Uterus (tissue), 4 donors: ENCODE measurements around the gene SMCO3. TPM values are rescaled to one million over a fixed set of nuclear protein-coding genes. Genes with fewer than 3 reads are reported as not detected.
"Not testable (repeated sequence)": the region's sequence is repeated elsewhere in the genome, so short reads cannot be mapped to it uniquely, and the experiment has no call there.

ENCODE experiments used
- DNase-seq, 2 donors: peaks; one replicate each; pipeline ENCODE4 v3.0.0-alpha.2; 2019 to 2020
- H3K27ac ChIP-seq, 2 donors: fragments of 200-600 bp; sonication (generic); 1 replicate in 1 of 2; 2 replicates in 1 of 2; pipeline ENCODE4 v1.5.1; 2016 to 2018
- H3K27me3 ChIP-seq, 2 donors: fragments of 200-600 bp; sonication (generic); one replicate each; pipeline ENCODE4 v1.5.1; 2018 to 2019; ENCODE audit warnings: control low read depth in 1 of 2
- H3K36me3 ChIP-seq, 2 donors: fragments of 200-600 bp; sonication (generic); one replicate each; pipeline ENCODE4 v1.5.1; 2019; ENCODE audit warnings: control low read depth in 1 of 2
- H3K4me1 ChIP-seq, 2 donors: fragments of 200-600 bp; sonication (generic); one replicate each; pipeline ENCODE4 v1.5.1; 2018 to 2019; ENCODE audit warnings: control low read depth in 1 of 2
- H3K4me3 ChIP-seq, 2 donors: fragments of 200-600 bp; sonication (generic); 1 replicate in 1 of 2; 2 replicates in 1 of 2; pipeline ENCODE4 v1.5.1; 2018 to 2019; ENCODE audit warnings: mild to moderate bottlenecking in 1 of 2
- H3K9me3 ChIP-seq, 2 donors: fragments of 200-600 bp; sonication (generic); one replicate each; pipeline ENCODE4 v1.5.1; 2019; ENCODE audit warnings: control low read depth in 1 of 2
- POLR2A ChIP-seq, 2 donors: fragments of 450-650 bp; IDR thresholded peaks; one replicate each; pipeline ENCODE4 v1.6.1; 2016; ENCODE audit warnings: antibody characterized with exemption in 2 of 2, mild to moderate bottlenecking in 1 of 2, moderate library complexity in 1 of 2
- intact Hi-C: fragments of 100-400 bp; cut with DNase I; formaldehyde crosslinking; loops from one replicate; pipeline ENCODE4 v1.15.1; 2023; ENCODE audit warnings: low total_unique reads
- total RNA-seq, 4 donors: library from RNA; depleted of rRNA in 3 of 4; stranded (reverse); fragments of >200 nt in 3 of 4; gene quantifications; one replicate each; pipeline versions ENCODE4 v1.1.0 to v1.2.4, GENCODE V29; 2014 to 2023
- TF ChIP-seq, protein P1 (sequence below), 4 experiments: fragments of 200-600 bp in 2 of 4; fragments of 450-650 bp in 2 of 4; sonication (generic) in 2 of 4; IDR thresholded peaks; one replicate each; pipeline ENCODE4 v1.5.1; 2016 to 2019; ENCODE audit warnings: antibody characterized with exemption in 4 of 4, mild to moderate bottlenecking in 2 of 4, moderate library complexity in 1 of 4
- donor health status: DM: yes; HTN: yes; CAD: no.

Gene SMCO3
- total RNA-seq, 4 donors from 2014 or later: 2.9 TPM; not detected in 3

DNA sequence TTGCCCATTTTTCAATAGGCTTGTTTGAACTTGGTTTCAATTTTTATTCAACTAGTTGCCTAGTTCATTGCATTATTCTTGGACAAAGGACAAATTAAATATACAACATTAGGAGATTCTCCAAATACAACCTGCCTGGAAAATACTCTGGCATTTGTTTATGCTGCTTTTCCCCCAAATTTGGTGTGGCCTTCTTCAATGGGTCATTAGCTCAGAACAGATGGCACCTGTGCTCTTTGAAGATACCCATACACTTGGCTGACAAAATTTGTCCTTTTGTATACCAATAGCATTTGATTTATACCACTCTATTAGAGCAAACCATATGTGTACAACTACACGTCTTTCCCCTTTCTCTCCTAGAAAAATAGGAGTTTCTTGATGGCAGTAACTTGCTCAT, 46.4 kb downstream of the SMCO3 start:
- H3K9me3 ChIP-seq: no peaks in the 10 kb centered on the region
- H3K4me3 ChIP-seq: no peak overlapping the region
- H3K27me3 ChIP-seq: no peaks in the 10 kb centered on the region
- no peak overlapping the region for H3K27ac ChIP-seq
- no peak for DNase-seq
- no peak for TF ChIP-seq POLR2A (IDR thresholded peaks at IDR 0.05)
- TF ChIP-seq, protein P1, sequence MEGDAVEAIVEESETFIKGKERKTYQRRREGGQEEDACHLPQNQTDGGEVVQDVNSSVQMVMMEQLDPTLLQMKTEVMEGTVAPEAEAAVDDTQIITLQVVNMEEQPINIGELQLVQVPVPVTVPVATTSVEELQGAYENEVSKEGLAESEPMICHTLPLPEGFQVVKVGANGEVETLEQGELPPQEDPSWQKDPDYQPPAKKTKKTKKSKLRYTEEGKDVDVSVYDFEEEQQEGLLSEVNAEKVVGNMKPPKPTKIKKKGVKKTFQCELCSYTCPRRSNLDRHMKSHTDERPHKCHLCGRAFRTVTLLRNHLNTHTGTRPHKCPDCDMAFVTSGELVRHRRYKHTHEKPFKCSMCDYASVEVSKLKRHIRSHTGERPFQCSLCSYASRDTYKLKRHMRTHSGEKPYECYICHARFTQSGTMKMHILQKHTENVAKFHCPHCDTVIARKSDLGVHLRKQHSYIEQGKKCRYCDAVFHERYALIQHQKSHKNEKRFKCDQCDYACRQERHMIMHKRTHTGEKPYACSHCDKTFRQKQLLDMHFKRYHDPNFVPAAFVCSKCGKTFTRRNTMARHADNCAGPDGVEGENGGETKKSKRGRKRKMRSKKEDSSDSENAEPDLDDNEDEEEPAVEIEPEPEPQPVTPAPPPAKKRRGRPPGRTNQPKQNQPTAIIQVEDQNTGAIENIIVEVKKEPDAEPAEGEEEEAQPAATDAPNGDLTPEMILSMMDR (IDR thresholded peaks at IDR 0.05): no peak
- H3K4me1 ChIP-seq: no peaks in the 10 kb centered on the region
- intact Hi-C loops: no loop called here
- H3K36me3 ChIP-seq: no peaks in the 10 kb centered on the region

DNA sequence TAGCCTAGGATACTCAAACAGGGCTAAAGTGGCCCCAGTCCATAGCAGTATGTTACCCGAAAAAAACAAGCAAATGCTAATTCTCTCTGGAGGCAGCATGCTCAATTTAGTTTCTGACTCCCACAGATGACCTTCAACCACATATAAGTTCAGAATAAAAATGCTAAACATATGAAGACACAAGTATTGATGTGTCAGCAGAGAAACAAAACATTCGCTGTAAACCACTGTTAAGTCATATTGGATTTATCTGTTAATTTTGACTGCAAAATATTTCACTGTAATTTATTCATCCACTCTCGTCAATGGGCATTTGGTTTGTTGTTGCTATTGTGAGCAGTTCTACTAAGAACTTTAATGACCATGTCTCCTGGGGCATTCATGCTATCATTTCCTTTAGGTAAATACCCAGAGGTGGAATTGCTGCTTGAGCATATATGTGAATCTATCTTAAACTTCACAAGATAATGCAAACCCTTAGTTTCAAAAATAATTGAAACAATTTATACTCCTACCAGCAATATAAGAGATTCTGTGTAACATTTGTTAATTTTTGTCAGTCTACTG, 47.2 kb downstream of the SMCO3 start:
- H3K27ac ChIP-seq: no peak overlapping the region
- no peak for DNase-seq
- intact Hi-C loops: no loop called here
- peaks cover 0 to 4% of the 10 kb centered on the region in 2 donors for H3K9me3 ChIP-seq
- H3K36me3 ChIP-seq: no peaks in the 10 kb centered on the region
- no peak for TF ChIP-seq POLR2A (IDR thresholded peaks at IDR 0.05)
- H3K4me3 ChIP-seq: no peak overlapping the region
- no peaks in the 10 kb centered on the region for H3K4me1 ChIP-seq
- H3K27me3 ChIP-seq: no peaks in the 10 kb centered on the region

DNA sequence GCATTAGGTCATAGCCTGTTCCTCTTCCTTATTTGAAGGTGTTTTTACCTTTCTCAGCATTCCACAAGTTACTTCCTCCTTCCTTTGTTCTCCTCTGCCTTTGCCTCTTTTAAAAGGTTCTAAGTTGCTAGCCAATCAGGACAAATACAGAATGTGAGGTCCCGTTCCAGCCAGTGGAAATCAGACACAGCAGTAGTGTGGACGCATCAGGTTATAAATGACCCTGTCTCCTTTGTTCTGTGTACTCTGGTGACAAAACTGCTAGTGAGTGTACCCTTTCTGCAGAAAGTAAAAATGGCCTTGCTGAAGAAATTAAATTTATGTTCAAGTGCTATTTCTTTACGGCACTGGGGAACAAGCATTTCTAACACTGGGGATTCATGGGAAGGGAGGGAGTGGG, 48.0 kb downstream of the SMCO3 start:
- H3K4me3 ChIP-seq, intact Hi-C loops, H3K9me3 ChIP-seq, H3K4me1 ChIP-seq, H3K27ac ChIP-seq, H3K27me3 ChIP-seq, DNase-seq, H3K36me3 ChIP-seq: not testable (repeated sequence)

DNA sequence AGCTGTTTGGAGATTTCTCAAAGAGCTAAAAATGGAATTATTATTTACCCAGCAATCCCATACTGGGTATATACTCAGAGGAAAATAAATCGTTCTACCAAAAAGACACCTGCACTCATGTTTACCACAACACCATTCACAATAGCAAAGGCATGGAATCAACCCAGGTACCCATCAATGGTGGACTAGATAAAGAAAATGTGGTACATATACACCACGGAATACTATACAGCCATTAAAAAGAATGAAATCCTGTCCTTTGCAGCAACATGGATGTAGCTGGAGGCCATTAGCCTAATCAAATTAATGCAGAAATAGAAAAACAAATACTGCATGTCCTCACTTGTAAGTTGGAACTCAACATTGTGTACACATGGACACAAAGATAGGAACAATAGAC, 48.6 kb downstream of the SMCO3 start:
- Histone ChIP-seq H3K4me1 (no peaks in the 10 kb centered on the region), H3K4me3 (no peak overlapping the region), H3K27me3 (no peaks in the 10 kb centered on the region), H3K27ac (no peak overlapping the region), H3K36me3 (no peaks in the 10 kb centered on the region), H3K9me3 (peaks cover 0 to 4% of the 10 kb centered on the region in 2 donors)
- DNase-seq: no peak
- intact Hi-C loops: no loop called here
- TF ChIP-seq POLR2A (IDR thresholded peaks at IDR 0.05): no peak
- TF ChIP-seq, protein P1 (IDR thresholded peaks at IDR 0.05): no peak

DNA sequence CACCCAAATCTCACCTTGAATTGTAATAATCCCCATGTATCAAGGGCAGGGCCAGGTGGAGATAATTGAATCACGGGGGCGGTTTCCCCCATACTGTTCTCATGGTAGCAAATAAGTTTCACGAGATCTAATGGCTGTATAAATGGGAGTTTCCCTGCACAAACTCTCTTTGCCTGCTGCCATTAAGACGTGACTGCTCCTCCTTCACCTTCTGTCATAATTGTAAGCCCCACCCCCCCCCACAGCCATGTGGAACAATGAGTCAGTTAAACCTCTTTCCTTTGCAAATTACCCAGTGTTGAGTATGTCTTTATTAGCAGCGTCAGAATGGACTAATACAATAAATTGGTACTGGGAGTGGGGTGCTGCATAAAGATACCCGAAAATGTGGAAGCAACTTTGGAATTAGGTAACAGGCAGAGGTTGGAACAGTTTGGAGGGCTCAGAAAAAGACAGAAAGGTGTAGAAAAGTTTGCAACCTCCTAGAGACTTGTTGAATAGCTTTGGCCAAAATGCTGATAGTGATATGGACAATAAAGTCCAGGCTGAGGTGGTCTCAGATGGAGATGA, 54.2 kb downstream of the SMCO3 start:
- H3K27ac ChIP-seq, intact Hi-C loops, H3K9me3 ChIP-seq, H3K27me3 ChIP-seq, DNase-seq, H3K4me1 ChIP-seq, H3K36me3 ChIP-seq, H3K4me3 ChIP-seq: not testable (repeated sequence)

DNA sequence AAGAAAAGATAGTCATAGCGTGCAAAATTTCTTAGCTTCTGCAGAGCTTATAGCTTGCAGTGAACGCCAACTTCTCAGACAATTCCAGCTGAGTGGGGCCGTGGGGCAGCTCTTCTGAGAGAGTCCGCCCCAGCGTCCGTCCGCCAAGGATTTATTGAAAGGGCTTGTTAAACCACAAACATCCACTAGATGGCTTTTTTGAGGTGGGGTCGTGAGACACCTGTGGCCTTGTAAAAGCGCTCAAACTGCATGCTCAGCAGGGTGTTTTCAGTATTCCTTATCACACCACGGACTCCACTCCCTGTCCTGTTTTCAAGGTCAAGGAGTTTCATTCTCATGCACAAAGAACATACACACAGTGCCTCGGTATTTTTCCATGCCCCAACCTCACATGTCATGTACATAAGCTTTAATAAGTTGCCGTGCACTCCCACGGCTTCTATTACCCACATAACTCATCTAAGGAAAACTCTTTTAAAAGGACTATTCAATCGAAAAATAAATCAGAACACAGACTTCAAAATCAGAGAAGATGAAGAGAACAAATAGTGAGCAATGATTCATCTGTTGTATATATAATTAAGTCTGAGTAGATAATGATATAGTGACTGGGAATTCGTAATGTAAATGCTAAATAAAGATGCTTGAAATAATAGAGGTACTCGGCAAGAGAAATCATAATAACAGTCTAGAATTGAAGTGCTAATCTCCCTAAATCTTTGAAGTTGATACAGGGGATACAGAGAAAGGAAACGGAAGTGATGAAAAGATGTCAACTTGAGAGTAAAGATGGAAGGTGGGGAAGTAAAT, 57.4 kb downstream of the SMCO3 start:
- intact Hi-C loops: no loop called here

More for the DNA sequence above, 57.4 kb downstream of the SMCO3 start:
- Histone ChIP-seq H3K9me3 (peaks cover 0 to 3% of the 10 kb centered on the region in 2 donors), H3K27me3 (no peaks in the 10 kb centered on the region), H3K4me3 (no peak overlapping the region), H3K36me3 (no peaks in the 10 kb centered on the region), H3K4me1 (no peaks in the 10 kb centered on the region), H3K27ac (no peak overlapping the region)
- TF ChIP-seq POLR2A (IDR thresholded peaks at IDR 0.05): no peak
- TF ChIP-seq, protein P1 (IDR thresholded peaks at IDR 0.05): no peak
- no peak for DNase-seq

Other genes with a start within 250 kb of the SMCO3 start
- 10 to 100 TPM in 3 of 4 donors, 1 to 10 TPM in 1; 3.2 to 51.2 (median 19.0) TPM for gene PLBD1, start 246.3 kb downstream of the SMCO3 start, total RNA-seq
- under 1 TPM in 1 of 4 donors, not detected in 3; 0.15 TPM for gene GUCY2C, start 117.6 kb downstream of the SMCO3 start, total RNA-seq
- gene WBP11, start 10.7 kb downstream of the SMCO3 start, total RNA-seq: 10 to 100 TPM in 3 of 4 donors, 1 to 10 TPM in 1; 9.5 to 44.0 (median 15.3) TPM
- 10 to 100 TPM in 1 of 4 donors, 1 to 10 TPM in 1, under 1 TPM in 2; 0.77 to 16.5 (median 0.95) TPM for gene C12orf60, start 10.5 kb downstream of the SMCO3 start, total RNA-seq
- gene ART4, start 29.3 kb upstream of the SMCO3 start, total RNA-seq: 1 to 10 TPM in 2 of 4 donors, under 1 TPM in 2; 0.51 to 3.7 (median 1.0) TPM
- gene MGP, start 71.7 kb upstream of the SMCO3 start, total RNA-seq: 1,000 to 10,000 TPM in 2 of 4 donors, 100 to 1,000 TPM in 2; 136 to 2,566 (median 1,232) TPM
- gene ERP27, start 124.4 kb upstream of the SMCO3 start, total RNA-seq: 1 to 10 TPM in 2 of 4 donors, under 1 TPM in 1, not detected in 1; 0.61 to 2.6 (median 1.5) TPM
- gene ARHGDIB, start 147.4 kb upstream of the SMCO3 start, total RNA-seq: 100 to 1,000 TPM in 1 of 4 donors, 10 to 100 TPM in 3; 28.4 to 175 (median 59.9) TPM
- not detected for gene PDE6H, start 158.9 kb upstream of the SMCO3 start, total RNA-seq